NT2/D1 (cell line): Measurements from ENCODE around the gene GGT7.

Source experiments
- DNase-seq: peaks from one replicate; pipeline ENCODE4 v3.0.0-alpha.2; 2011; ENCODE audit warnings: low read depth, low spot score
- H3K27me3 ChIP-seq: 2 replicates; pipeline ENCODE4 v1.6.0; 2011; ENCODE audit warnings: mild to moderate bottlenecking; ENCODE audit not compliant: insufficient read length, insufficient read depth
- H3K36me3 ChIP-seq: 2 replicates; pipeline ENCODE4 v1.6.1; 2011; ENCODE audit warnings: mild to moderate bottlenecking, low read length, mixed read lengths; ENCODE audit not compliant: insufficient read depth, insufficient read length
- H3K4me1 ChIP-seq: 2 replicates; pipeline ENCODE4 v1.5.1; 2011; ENCODE audit not compliant: insufficient read depth, insufficient read length
- H3K4me3 ChIP-seq: 2 replicates; pipeline ENCODE4 v1.5.1; 2011; ENCODE audit warnings: low read depth; ENCODE audit not compliant: insufficient read length
- H3K9ac ChIP-seq: 2 replicates; pipeline ENCODE4 v1.6.0; 2011; ENCODE audit warnings: low read depth; ENCODE audit not compliant: insufficient read length
- H3K9me3 ChIP-seq: 2 replicates; pipeline ENCODE4 v1.5.1; 2011; ENCODE audit warnings: mild to moderate bottlenecking, low read length; ENCODE audit not compliant: insufficient read depth
- SUZ12 ChIP-seq: IDR thresholded peaks from 2 replicates; pipeline ENCODE4 v1.6.1; 2011; ENCODE audit not compliant: insufficient read length, insufficient read depth; ENCODE audit errors: extremely low read depth
- YY1 ChIP-seq: IDR thresholded peaks from 2 replicates; pipeline ENCODE4 v1.6.1; 2011; ENCODE audit not compliant: insufficient read length, insufficient read depth
- ZNF274 ChIP-seq: IDR thresholded peaks from 2 replicates; pipeline ENCODE4 v1.6.1; 2011; ENCODE audit warnings: mild to moderate bottlenecking, low read depth, low read length

The GGT7 gene

DNA sequence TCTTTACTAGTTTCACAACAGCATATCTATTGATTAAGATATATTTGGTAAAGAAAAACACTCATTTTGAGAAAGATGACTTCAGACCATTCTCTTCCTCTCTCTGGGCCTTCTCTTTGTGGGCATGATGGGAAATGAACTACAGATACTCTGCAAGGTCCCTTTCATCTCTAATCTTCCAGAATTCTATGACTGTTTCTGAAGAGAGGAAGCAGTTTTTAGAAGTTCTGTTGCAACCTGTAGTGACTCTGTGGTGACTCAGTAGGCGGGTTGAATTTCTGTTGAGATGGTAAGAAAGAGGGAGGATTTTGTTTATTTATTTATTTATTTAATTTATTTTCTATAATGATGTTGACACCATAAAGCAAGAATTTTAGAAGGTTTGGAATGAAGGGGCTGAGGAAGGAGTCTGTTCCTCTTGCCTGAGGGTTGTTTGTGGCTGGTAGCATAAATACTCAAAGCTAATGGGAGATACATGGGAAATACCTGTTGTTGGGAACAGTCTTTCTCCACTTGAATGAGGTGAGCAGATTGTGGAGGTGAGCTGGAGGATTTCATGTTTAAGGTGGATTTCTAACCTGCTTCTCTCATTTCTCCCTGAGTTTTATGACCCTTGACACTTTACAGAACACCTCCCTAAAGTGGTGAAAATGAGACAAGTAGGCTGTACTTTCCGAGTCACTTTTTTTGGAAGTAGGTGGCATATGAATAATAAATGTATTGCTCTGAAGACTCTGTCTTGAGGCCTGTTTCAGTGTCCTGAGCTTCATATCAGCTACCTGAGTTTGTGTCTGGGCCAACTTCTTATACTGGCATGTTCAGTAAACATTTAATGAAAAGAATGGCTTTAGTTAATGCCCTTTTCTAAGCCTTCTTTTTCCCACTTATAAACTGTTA, 18.8 kb upstream of the GGT7 start:
- no peak overlapping the region for H3K9ac ChIP-seq
- no peak for TF ChIP-seq YY1
- no peak for TF ChIP-seq ZNF274
- TF ChIP-seq SUZ12: no peak
- DNase-seq: no peak

DNA sequence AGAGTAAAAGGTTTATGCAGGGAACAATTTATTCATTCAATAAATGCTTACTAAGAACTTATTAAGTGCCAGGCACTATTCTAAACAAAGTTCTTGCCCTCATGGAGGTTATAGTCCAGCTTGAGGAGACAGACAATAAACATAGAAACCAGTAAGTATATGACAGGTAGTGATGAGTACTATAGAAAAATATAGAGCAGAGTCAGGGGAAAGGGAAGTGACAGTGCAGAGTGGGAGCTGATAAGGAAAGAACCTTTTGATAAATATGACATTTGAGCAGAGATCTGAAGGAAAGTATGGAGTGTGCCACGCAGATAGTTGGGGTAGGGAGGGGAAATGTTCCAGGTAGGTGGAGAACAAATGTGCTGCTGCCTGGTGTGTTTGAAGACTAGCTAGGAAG, 15.8 kb upstream of the GGT7 start:
- Histone ChIP-seq H3K4me1 (no peaks in the 10 kb centered on the region), H3K4me3 (no peak overlapping the region), H3K36me3 (peaks cover 2% of the 10 kb centered on the region), H3K27me3 (no peaks in the 10 kb centered on the region), H3K9me3 (no peaks in the 10 kb centered on the region), H3K9ac (no peak overlapping the region)
- no peak for TF ChIP-seq YY1
- no peak for TF ChIP-seq SUZ12
- no peak for TF ChIP-seq ZNF274
- no peak for DNase-seq

More for the DNA sequence above, 18.8 kb upstream of the GGT7 start:
- Histone ChIP-seq H3K4me3 (no peak overlapping the region), H3K27me3 (no peaks in the 10 kb centered on the region), H3K36me3 (no peaks in the 10 kb centered on the region), H3K9me3 (no peaks in the 10 kb centered on the region), H3K4me1 (no peaks in the 10 kb centered on the region)

DNA sequence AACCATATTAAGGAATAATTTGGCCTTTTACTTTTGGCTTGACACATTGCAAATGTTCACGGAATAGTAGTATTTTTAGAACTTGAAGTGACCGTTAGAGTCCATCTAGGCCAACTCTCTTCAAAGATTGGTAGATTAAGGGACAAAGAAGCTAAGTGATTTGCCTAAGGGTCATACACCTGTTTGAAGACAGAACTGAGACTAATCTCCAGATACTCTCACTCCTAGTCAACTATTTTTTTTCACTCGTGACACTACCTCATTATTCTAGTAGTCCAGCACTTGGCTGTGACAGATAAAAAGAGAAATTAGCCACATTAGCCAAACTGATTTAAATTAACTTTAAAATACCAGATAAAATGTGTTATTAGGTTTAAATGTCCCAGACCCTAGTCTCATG, 14.4 kb upstream of the GGT7 start:
- TF ChIP-seq ZNF274 (no peak), SUZ12 (no peak), YY1 (no peak)
- no peak overlapping the region for H3K9ac ChIP-seq
- no peaks in the 10 kb centered on the region for H3K27me3 ChIP-seq
- H3K4me1 ChIP-seq: no peaks in the 10 kb centered on the region
- H3K36me3 ChIP-seq: peaks cover 6% of the 10 kb centered on the region
- no peak overlapping the region for H3K4me3 ChIP-seq
- H3K9me3 ChIP-seq: no peaks in the 10 kb centered on the region
- DNase-seq: no peak

DNA sequence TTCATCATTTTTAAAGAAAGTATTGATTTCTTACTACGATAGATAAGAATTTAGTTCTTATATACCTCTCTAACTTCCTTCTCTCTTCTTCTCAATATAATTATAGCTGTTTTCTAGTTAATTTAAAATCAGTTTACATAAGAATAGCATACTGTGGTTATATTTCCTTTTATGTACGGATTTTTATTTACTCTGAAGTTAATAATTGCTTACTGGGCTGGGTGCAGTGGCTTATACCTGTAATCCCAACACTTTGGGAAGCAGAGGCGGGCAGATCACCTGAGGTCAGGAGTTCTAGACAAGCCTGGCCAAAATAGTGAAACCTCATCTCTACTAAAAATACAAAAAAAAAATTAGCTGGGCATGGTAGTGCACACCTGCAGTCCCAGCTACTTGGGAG, 13.5 kb upstream of the GGT7 start:
- TF ChIP-seq YY1: no peak
- no peak for TF ChIP-seq ZNF274
- no peak for TF ChIP-seq SUZ12
- DNase-seq: no peak
- no peaks in the 10 kb centered on the region for H3K9me3 ChIP-seq
- H3K36me3 ChIP-seq: peaks cover 6% of the 10 kb centered on the region
- H3K9ac ChIP-seq: no peak overlapping the region
- H3K27me3 ChIP-seq: no peaks in the 10 kb centered on the region
- no peaks in the 10 kb centered on the region for H3K4me1 ChIP-seq
- no peak overlapping the region for H3K4me3 ChIP-seq

DNA sequence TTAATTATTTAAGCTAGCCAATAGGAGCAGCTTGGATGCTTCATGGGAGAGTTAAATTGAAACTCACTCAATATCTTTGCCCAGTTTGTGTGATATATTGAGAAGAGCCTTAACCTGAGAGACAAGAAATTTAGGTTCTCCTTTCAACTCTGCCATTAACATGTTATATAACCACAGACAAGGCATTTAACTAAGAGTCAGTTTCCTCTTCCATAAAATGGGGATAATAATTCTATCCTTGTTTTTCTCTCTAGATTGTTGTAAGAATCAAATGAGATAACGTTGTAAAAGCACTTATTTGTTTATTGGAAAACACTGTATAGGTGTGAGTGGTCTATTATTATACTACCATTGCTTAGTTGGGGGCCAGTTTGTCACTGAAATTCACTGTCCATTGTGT, 11.6 kb upstream of the GGT7 start:
- Histone ChIP-seq H3K4me1 (no peaks in the 10 kb centered on the region), H3K36me3 (peaks cover 6% of the 10 kb centered on the region), H3K27me3 (no peaks in the 10 kb centered on the region), H3K9me3 (no peaks in the 10 kb centered on the region), H3K9ac (no peak overlapping the region), H3K4me3 (no peak overlapping the region)
- no peak for DNase-seq
- TF ChIP-seq SUZ12 (no peak), YY1 (no peak), ZNF274 (no peak)

DNA sequence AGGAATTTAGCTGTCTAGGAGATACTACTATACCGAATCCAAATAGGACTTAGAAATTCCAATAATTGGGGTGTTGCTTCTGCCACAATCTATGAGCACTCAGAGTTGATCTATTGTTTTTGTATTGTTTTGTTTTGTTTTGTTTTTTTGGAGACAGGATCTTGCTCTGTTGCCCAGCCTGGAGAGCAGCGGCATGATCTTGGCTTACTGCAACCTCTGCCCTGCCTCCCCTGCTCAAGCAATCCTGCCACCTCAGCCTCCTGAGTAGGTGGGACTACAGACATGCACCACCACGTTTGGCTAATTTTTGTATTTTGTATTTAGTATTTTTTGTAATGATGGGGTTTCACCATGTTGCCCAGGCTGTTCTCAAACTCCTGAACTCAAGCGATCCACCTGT, 11.2 kb upstream of the GGT7 start:
- H3K4me1 ChIP-seq: no peaks in the 10 kb centered on the region
- no peak for TF ChIP-seq SUZ12
- TF ChIP-seq YY1: no peak
- no peak for TF ChIP-seq ZNF274
- H3K4me3 ChIP-seq: no peak overlapping the region
- no peaks in the 10 kb centered on the region for H3K9me3 ChIP-seq
- peaks cover 6% of the 10 kb centered on the region for H3K36me3 ChIP-seq
- H3K9ac ChIP-seq: no peak overlapping the region
- H3K27me3 ChIP-seq: no peaks in the 10 kb centered on the region
- no peak for DNase-seq

DNA sequence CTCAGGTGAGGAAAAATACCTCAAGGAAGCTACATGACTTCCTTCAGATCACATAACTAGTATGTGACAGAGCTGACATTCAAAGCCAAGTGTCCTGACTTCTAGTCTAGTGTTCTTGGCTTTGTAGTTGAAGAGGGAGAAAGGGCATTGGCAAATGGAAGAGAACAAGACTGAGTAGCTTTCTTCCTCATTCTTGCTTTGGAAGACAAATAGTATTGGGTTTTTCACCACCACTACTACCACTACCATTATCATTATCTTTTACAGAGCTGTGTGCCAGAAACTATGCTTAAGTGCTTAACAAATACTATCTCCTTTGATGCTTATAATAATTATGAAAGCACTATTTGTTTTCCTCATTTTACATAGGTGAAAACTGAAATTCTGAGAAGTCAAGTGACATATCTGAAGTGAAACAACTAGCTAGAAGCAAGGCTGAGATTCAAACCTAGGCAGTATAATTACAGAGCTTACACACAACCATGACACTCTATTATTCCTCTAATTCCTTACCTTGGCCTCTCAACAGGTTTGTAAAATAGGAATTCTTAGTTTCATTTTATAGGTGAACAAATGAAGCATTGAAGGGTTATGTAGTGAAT, 10.5 kb upstream of the GGT7 start:
- no peak for DNase-seq
- Histone ChIP-seq H3K9me3 (no peaks in the 10 kb centered on the region), H3K4me3 (no peak overlapping the region), H3K27me3 (peaks cover 2% of the 10 kb centered on the region), H3K36me3 (peaks cover 6% of the 10 kb centered on the region), H3K9ac (no peak overlapping the region), H3K4me1 (no peaks in the 10 kb centered on the region)
- no peak for TF ChIP-seq ZNF274
- no peak for TF ChIP-seq YY1
- no peak for TF ChIP-seq SUZ12
